GM13977 (cell line): ENCODE measurements around the gene CRYAB.
A peak's percentile ranks its signal among the peaks of the same experiment; 100 is the strongest.
"Not testable (repeated sequence)": the region's sequence is repeated elsewhere in the genome, so short reads cannot be mapped to it uniquely, and the experiment has no call there.

ENCODE experiments used
- DNase-seq: peaks from one replicate; pipeline ENCODE4 v3.0.0; 2012; ENCODE audit warnings: low spot score
- CTCF ChIP-seq: IDR thresholded peaks from 2 replicates; pipeline ENCODE4 v1.5.1; 2012; ENCODE audit warnings: mild to moderate bottlenecking, control low read depth; ENCODE audit not compliant: insufficient read depth; ENCODE audit errors: extremely low read depth, missing control alignments
- in situ Hi-C: fragments of 300-500 bp; cut with MboI; formaldehyde crosslinking; loops from one replicate; pipeline ENCODE4 v1.12.0; 2022; ENCODE audit warnings: low sequenced_read_pairs, low pct_unique_long_range_greater_than_20kb, mixed read lengths, inconsistent platforms; ENCODE audit not compliant: unreplicated experiment

CRYAB gene

GRCh38 chr11:111934306-111934705, 22.7 kb upstream of the CRYAB start:
- in situ Hi-C loops = no loop called here
- no peak for DNase-seq
- no peak for TF ChIP-seq CTCF

GRCh38 chr11:111933872-111934271, 22.3 kb upstream of the CRYAB start:
- in situ Hi-C loops = no loop called here
- no peak for DNase-seq
- TF ChIP-seq CTCF = no peak

GRCh38 chr11:111933176-111933575, 21.6 kb upstream of the CRYAB start:
- DNase-seq, in situ Hi-C loops: not testable (repeated sequence)

GRCh38 chr11:111932611-111932950, 21.0 kb upstream of the CRYAB start:
- DNase-seq = no peak
- in situ Hi-C loops = no loop called here
- TF ChIP-seq CTCF = no peak

- DNase-seq = no peak
- in situ Hi-C loops = no loop called here
- no peak for TF ChIP-seq CTCF
These were observed 18.9 kb upstream of the CRYAB start for GRCh38 chr11:111930472-111930871.

GRCh38 chr11:111926505-111927391, 15.2 kb upstream of the CRYAB start:
- peak; percentile 98 for DNase-seq
- in situ Hi-C loops = no loop called here
- no peak for TF ChIP-seq CTCF

- no peak for DNase-seq
- no peak for TF ChIP-seq CTCF
- in situ Hi-C loops = no loop called here
These were observed 14.4 kb upstream of the CRYAB start for GRCh38 chr11:111925953-111926352.
